ENCODE data around the gene PURA. TPM values are rescaled to one million over a fixed set of nuclear protein-coding genes. Genes with fewer than 3 reads are reported as not detected.

PURA gene
- total RNA-seq, 1 donor, result 29.7 TPM

GRCh38 chr5:140116716-140117115 is 2.8 kb downstream of the PURA start:
- Histone ChIP-seq H3K4me2 (ENCODE audit: insufficient read depth, low read length) (no peak overlapping the region), H3K4me1 (ENCODE audit: insufficient read depth, low read length) (peaks cover 26% of the 10 kb centered on the region)
- no peak for DNase-seq (ENCODE audit: insufficient read length, low spot score, missing footprints)

DNA sequence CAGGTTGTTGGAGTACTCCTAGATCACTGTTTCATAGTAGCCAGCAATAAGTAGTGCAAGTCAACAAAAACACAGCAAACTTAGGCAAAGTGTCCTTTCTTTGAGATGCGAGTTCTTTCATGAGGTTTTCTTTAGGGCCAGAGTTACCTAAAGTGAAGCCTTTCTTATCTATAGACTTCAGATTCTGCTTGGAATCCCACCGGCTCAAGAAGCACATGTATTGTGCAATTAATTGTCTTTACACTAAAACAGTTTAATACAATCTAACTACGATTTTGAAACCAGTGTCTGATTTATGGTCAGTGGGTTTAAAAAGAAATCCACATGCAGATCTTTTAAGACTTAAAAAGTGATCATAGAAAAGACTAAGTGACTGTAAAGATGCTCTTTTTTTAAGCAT is 3.6 kb downstream of the PURA start:
- H3K27ac ChIP-seq (ENCODE audit: low read depth, low read length), result no peak overlapping the region
- peaks cover 69% of the 10 kb centered on the region for H4K20me1 ChIP-seq (ENCODE audit: insufficient read depth, low read length)
- no peak overlapping the region for H2AFZ ChIP-seq (ENCODE audit: low read length)
- no peak overlapping the region for H3K4me3 ChIP-seq (ENCODE audit: insufficient read depth, low read length)
- H3K4me2 ChIP-seq (ENCODE audit: insufficient read depth, low read length), result no peak overlapping the region
- peaks cover 20% of the 10 kb centered on the region for H3K4me1 ChIP-seq (ENCODE audit: insufficient read depth, low read length)
- TF ChIP-seq CTCF (IDR thresholded peaks at IDR 0.05; ENCODE audit: extremely low read depth, low read depth, low read length), result no peak
- H3K9me3 ChIP-seq (ENCODE audit: low read depth, low read length), result no peaks in the 10 kb centered on the region
- H3K27me3 ChIP-seq (ENCODE audit: insufficient read depth, low read length), result no peaks in the 10 kb centered on the region
- peaks cover 92% of the 10 kb centered on the region for H3K79me2 ChIP-seq (ENCODE audit: insufficient read depth, low read length)
- no peaks in the 10 kb centered on the region for H3K36me3 ChIP-seq (ENCODE audit: insufficient read depth, low read length)
- no peak for DNase-seq (ENCODE audit: insufficient read length, low spot score, missing footprints)

More at GRCh38 chr5:140116716-140117115, 2.8 kb downstream of the PURA start:
- Histone ChIP-seq H3K27ac (ENCODE audit: low read depth, low read length) (no peak overlapping the region), H3K79me2 (ENCODE audit: insufficient read depth, low read length) (peaks cover 92% of the 10 kb centered on the region), H2AFZ (ENCODE audit: low read length) (no peak overlapping the region), H4K20me1 (ENCODE audit: insufficient read depth, low read length) (peaks cover 72% of the 10 kb centered on the region), H3K4me3 (ENCODE audit: insufficient read depth, low read length) (no peak overlapping the region), H3K9me3 (ENCODE audit: low read depth, low read length) (no peaks in the 10 kb centered on the region), H3K36me3 (ENCODE audit: insufficient read depth, low read length) (no peaks in the 10 kb centered on the region), H3K27me3 (ENCODE audit: insufficient read depth, low read length) (no peaks in the 10 kb centered on the region)
- no peak for TF ChIP-seq CTCF (IDR thresholded peaks at IDR 0.05; ENCODE audit: extremely low read depth, low read depth, low read length)

DNA sequence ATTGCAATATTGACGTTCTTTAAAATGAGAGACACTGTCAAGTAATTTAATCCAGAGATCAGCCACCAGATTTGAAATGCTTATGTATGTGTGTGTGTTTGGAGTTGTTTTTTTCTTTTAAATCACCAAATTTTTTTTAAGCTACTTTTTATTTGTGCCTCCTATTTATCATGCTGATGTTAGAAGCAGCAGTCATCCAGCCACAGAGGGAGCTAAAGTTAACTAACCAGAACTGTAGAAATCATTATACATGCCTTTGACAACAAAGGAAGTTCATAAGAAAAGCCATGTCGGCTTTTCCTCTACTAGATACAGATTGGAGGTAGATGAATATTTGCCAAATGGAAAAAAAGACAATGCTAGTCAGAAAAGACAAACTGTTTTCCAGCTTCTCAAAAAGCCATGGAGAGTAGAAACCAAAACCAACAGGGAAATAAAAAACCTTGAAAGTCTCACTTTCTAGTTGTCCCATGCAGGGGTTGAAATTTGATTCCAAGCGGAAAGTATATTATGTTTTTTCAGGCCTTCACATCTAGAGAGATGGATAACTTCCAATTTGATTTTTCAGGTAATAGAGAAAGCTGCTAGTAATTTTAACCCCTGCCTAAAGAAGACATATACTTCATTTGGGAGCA is 4.5 kb downstream of the PURA start:
- H4K20me1 ChIP-seq (ENCODE audit: insufficient read depth, low read length), result peaks cover 65% of the 10 kb centered on the region
- H3K4me3 ChIP-seq (ENCODE audit: insufficient read depth, low read length), result no peak overlapping the region
- peak; percentile 39 for DNase-seq (ENCODE audit: insufficient read length, low spot score, missing footprints)
- H3K4me2 ChIP-seq (ENCODE audit: insufficient read depth, low read length), result no peak overlapping the region
- H3K27me3 ChIP-seq (ENCODE audit: insufficient read depth, low read length), result no peaks in the 10 kb centered on the region
- H3K79me2 ChIP-seq (ENCODE audit: insufficient read depth, low read length), result peaks cover 85% of the 10 kb centered on the region
- H3K27ac ChIP-seq (ENCODE audit: low read depth, low read length), result no peak overlapping the region
- H2AFZ ChIP-seq (ENCODE audit: low read length), result no peak overlapping the region
- no peaks in the 10 kb centered on the region for H3K9me3 ChIP-seq (ENCODE audit: low read depth, low read length)
- H3K36me3 ChIP-seq (ENCODE audit: insufficient read depth, low read length), result no peaks in the 10 kb centered on the region
- no peak for TF ChIP-seq CTCF (IDR thresholded peaks at IDR 0.05; ENCODE audit: extremely low read depth, low read depth, low read length)
- peaks cover 17% of the 10 kb centered on the region for H3K4me1 ChIP-seq (ENCODE audit: insufficient read depth, low read length)

GRCh38 chr5:140125637-140126036 is 11.7 kb downstream of the PURA start, which contains the start of gene IGIP:
TSS of gene IGIP (plus strand) at chr5:140125937. CDS start at chr5:140128477, 2,540 bp downstream.
- Histone ChIP-seq H3K27ac (ENCODE audit: low read depth, low read length) (no peak within 1 kb of the TSS), H3K4me3 (ENCODE audit: insufficient read depth, low read length) (no peak within 1 kb of the TSS), H3K79me2 (ENCODE audit: insufficient read depth, low read length) (peaks cover 82% of the 10 kb centered on the region), H3K4me2 (ENCODE audit: insufficient read depth, low read length) (no peak within 1 kb of the TSS), H3K36me3 (ENCODE audit: insufficient read depth, low read length) (no peaks in the 10 kb centered on the region), H3K9me3 (ENCODE audit: low read depth, low read length) (no peaks in the 10 kb centered on the region), H2AFZ (ENCODE audit: low read length) (no peak within 1 kb of the TSS), H3K4me1 (ENCODE audit: insufficient read depth, low read length) (no peaks in the 10 kb centered on the region), H3K27me3 (ENCODE audit: insufficient read depth, low read length) (no peaks in the 10 kb centered on the region), H4K20me1 (ENCODE audit: insufficient read depth, low read length) (peaks cover 43% of the 10 kb centered on the region)
- TF ChIP-seq CTCF (IDR thresholded peaks at IDR 0.05; ENCODE audit: extremely low read depth, low read depth, low read length), result no peak
- DNase-seq (ENCODE audit: insufficient read length, low spot score, missing footprints), result no peak
